Activated T-helper 1 cell treated with Interleukin-2 at 50 U/mL for 16 hours (primary cell): ENCODE results near the gene ZMPSTE24.
"Not testable (repeated sequence)": the region's sequence is repeated elsewhere in the genome, so short reads cannot be mapped to it uniquely, and the experiment has no call there.

Experiments
- DNase-seq: peaks from one replicate; pipeline ENCODE4 v3.0.0-alpha.2; 2020; ENCODE audit warnings: low read depth

ZMPSTE24 gene

DNA sequence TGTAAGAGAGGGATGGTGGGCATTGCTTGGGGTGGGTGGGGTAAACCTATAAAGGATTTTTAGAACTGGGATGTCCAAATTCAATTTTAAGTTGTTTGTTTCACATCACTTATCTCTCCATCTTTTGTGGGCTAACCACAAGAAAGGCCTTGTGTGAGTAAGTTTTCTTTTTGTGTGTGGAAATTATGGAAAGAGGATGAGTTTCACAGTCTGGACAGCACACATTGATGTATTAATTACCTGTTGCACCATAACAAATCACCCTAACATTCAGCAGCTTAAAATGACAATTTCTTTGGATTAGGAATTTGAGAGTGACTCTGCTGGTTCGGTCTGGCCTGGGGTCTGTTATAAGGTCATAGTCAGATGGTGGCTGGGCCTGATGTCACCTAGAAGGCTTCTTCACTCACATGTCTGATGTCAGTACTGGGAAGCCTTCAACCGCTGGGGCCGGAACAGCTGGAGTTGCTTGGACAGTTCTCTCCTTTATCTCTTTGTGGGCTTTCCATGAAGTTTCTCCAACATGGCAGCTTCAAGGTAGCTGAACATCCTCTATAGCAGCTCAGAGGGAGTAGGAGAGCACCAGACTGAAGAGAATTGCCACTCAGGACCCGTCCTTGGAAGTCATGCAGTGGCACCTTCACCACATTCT, 61.1 kb downstream of the ZMPSTE24 start:
- DNase-seq = no peak

DNA sequence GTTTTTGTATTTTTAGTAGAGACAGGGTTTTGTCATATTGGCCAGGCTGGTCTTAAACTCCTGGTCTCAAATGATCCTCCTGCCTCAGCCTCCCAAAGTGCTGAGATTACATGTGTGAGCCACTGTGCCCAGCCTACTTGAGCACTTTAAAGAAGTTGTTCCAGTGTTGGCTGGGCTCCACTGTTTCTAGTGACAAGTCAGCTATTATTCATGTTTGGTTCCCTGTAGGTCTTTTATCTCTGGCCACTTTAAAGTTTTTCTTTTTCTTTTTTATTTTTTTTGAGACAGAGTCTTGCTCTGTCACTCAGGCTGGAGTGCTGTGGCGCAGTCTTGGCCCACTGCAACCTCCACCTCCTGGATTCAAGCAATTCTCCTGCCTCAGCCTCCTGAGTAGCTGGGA, 73.4 kb downstream of the ZMPSTE24 start:
- not testable (repeated sequence) for DNase-seq

DNA sequence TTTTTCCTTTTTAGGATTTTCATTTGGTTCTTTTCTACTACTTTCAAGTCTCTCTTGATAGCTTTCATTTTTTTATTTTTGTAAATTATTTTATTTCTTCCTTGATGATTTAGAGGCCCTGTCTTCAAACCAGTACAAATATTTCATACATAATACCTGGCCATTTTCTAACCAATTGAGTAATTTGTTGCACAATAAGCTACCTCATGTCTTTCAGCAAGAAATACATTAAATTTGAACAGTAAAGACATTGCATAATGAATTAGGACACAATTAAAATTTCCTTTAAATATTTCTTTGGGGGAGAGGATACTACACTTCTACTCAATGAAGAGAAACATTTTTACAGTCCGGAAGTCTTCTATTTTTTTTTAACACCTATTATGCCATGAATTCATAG, 74.7 kb downstream of the ZMPSTE24 start:
- no peak for DNase-seq

DNA sequence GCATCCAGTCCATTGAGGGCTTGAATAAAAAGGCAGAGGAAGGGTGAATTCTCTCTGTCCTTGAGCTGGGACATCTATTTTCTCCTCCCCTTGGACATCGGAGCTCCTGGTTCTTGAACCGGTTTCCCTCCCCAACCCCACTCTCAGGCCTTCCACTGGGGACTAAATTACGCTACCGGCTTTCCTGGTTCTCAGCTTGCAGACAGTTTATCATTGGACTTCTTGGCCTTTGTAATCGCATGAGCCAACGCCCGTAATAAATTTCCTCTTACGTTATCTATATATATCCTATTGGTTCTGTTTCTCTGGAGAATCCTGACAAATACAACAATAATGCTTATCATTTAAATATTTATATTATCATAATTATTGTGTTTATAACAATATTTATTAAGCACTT, 79.4 kb downstream of the ZMPSTE24 start:
- no peak for DNase-seq

DNA sequence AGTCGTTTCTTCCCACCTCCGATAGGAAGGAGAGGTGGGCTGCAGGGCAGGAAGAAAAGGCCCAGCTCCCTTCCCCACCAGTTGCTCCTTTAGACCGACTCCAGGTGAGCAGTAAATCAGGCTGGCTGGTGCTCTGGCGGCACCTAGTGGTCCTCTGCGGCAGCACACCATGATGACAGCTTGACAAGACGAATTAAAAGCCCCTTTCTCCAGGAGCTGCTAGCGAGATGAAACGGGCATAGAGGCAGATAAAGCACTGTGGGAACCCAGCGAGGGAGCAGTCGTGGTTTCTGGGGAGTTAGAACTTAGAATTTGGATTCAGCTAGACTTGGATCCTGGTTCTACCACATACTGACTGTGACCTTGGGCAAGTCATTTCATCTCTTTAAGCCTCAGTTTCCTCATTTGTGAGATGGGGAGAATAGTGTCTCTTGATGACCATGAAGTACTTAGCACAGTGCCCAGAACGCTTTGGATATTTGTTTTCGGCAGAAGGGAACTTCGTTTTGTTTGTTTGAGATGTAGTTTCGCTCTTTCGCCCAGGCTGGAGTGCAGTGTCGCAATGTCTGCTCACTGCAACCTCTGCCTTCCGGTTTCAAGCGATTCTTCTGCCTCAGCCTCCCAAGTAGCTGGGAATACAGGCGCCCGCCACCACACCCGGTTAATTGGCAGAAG, 80.8 kb downstream of the ZMPSTE24 start:
- DNase-seq = peak; percentile 77

DNA sequence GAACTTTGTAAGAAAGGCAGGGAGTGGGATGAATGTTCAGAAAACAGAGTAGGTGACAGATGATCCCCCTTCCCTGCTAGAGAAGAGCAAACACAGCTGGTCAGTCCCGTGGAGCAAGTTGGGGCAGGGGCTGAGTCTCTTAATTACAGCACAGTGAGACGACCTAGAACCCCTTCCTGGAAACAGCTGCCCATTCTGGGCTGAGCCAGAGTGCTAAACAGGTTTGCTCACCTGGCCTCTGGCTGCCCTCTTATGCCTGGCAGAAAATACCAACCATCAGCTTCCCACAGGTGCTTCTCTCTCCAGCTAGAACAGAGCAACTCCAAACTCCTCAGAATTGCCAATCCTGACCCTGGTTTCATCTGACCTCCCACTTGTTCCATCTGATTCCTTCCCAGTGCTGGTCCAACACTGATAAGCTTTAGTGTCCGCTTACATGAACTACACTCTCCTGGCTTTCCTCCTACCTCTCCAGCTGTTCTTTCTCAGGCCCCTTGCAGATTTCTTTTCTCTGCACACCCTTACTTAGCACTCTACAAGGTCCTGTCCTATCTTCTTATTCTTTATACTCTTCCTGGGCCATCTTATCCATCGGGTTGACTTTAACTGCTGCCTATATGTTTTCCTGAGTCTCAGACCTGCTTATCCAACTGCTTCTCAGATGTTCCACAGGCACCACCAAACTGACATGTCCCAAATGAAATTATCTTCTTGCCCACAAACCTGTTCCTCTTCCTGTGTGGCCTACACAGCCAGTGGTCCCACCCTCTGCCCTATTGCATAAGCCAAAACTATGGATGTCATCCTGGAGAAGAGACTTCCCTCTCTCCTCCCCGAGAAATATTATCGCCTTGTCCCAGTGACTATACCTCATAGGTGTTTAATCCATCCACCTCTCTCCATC, 81.6 kb downstream of the ZMPSTE24 start:
- no peak for DNase-seq

DNA sequence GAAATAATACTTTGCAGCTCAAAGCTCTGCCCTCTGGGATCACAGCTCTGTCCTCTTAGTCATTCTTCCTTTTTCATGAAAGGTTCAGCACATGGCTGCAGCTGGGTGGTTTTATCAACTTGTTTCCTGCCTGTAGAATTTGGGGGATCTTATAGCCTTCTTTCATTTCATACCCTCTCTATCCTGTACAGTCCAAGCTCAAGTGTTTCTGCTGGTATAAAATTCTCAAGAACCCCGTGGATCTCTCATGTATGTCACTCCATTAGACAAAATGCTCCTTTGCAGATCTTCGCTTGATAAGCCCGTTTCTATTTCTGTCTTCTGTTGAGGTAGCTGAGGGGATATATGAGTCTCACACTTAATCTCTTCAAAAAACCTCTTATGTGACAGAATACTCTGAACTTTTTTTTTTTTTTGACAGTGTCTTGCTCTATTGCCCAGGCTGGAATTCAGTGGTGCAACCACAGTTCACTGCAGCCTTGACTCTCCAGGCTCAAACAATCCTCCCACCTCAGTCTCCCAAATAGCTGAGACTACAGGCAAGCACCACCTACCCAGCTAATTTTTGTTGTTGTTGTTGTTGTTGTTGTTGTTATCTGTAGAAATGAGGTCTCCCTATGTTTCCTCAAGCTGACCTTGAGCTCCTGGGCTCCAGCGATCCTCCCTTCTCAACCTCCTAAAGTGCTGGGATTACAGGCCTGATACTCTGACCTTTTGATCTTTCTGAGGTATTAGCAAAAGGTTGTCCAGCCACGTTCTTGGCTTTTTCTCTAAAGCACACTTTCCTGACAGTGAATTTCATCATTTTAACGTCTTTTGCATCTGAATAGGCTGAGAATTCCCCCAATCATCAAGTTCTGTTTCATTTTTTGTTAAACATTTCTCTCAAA, 83.7 kb downstream of the ZMPSTE24 start:
- DNase-seq = no peak

DNA sequence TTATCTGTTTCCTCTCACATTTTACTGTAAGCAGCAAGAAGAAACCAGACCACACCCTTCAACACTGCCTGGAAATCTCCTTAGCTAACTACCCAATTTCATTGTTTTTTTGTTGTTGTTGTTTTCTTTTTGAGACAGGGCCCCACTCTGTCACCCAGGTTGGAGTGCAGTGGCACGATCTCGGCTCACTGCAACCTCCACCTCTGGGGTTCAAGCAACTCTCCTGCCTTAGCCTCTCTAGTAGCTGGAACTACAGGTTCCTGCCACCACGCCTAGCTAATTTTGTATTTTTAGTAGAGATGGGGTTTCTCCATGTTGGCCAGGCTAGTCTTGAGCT, 84.3 kb downstream of the ZMPSTE24 start:
- not testable (repeated sequence) for DNase-seq
